HG03354 (cell line): ENCODE measurements around the gene NRBP1.
A peak's percentile ranks its signal among the peaks of the same experiment; 100 is the strongest.
"Not testable (repeated sequence)": the region's sequence is repeated elsewhere in the genome, so short reads cannot be mapped to it uniquely, and the experiment has no call there.

Source experiments
- ATAC-seq: cut with Tn5 transposase; IDR thresholded peaks from one replicate; pipeline ENCODE4 v1.9.1; 2021; ENCODE audit warnings: mild to moderate bottlenecking; ENCODE audit not compliant: unreplicated experiment, poor library complexity, severe bottlenecking

Gene NRBP1

GRCh38 chr2:27420996-27421395, 7.4 kb upstream of the NRBP1 start:
- no peak for ATAC-seq

GRCh38 chr2:27421660-27422250, 6.7 kb upstream of the NRBP1 start:
- ATAC-seq: no peak

- no peak for ATAC-seq
Measured at GRCh38 chr2:27422958-27423357, 5.5 kb upstream of the NRBP1 start.

GRCh38 chr2:27425039-27425438, 3.4 kb upstream of the NRBP1 start:
- not testable (repeated sequence) for ATAC-seq

- no peak for ATAC-seq
Measured at GRCh38 chr2:27427863-27428212, 593 bp upstream of the NRBP1 start.

GRCh38 chr2:27428978-27429541, 629 bp downstream of the NRBP1 start:
- ATAC-seq: peak; percentile 75

GRCh38 chr2:27431395-27431794, 3.0 kb downstream of the NRBP1 start:
- ATAC-seq: no peak

- no peak for ATAC-seq
Measured at GRCh38 chr2:27435628-27436027, 7.2 kb downstream of the NRBP1 start.

- no peak for ATAC-seq
Measured at GRCh38 chr2:27441226-27441926, 12.9 kb downstream of the NRBP1 start.

GRCh38 chr2:27441958-27442919, 13.8 kb downstream of the NRBP1 start, which contains the start of gene KRTCAP3:
Gene KRTCAP3, plus strand, starts transcription at chr2:27442381. Its CDS starts 32 bp downstream, at chr2:27442413.
- no peak for ATAC-seq

GRCh38 chr2:27442920-27443282, 14.5 kb downstream of the NRBP1 start:
- no peak for ATAC-seq

- ATAC-seq: no peak
Measured at GRCh38 chr2:27445155-27445554, 16.7 kb downstream of the NRBP1 start.

GRCh38 chr2:27445615-27446014, 17.2 kb downstream of the NRBP1 start:
- ATAC-seq: no peak

- ATAC-seq: no peak
Measured at GRCh38 chr2:27446057-27446456, 17.6 kb downstream of the NRBP1 start.

GRCh38 chr2:27448381-27448780, 19.9 kb downstream of the NRBP1 start:
- no peak for ATAC-seq

- ATAC-seq: no peak
Measured at GRCh38 chr2:27451095-27451494, 22.7 kb downstream of the NRBP1 start.

GRCh38 chr2:27453968-27454367, 25.5 kb downstream of the NRBP1 start:
- no peak for ATAC-seq

GRCh38 chr2:27461118-27461517, 32.7 kb downstream of the NRBP1 start:
- no peak for ATAC-seq

- ATAC-seq: no peak
Measured at GRCh38 chr2:27464443-27464842, 36.0 kb downstream of the NRBP1 start.

- no peak for ATAC-seq
Measured at GRCh38 chr2:27471961-27472360, 43.5 kb downstream of the NRBP1 start.
